GM18499 (cell line): ENCODE results near the gene ANKDD1A.

Experiments
- ATAC-seq: cut with Tn5 transposase; IDR thresholded peaks from one replicate; pipeline ENCODE4 v1.9.1; 2021; ENCODE audit warnings: moderate number of reproducible peaks; ENCODE audit not compliant: insufficient read depth, unreplicated experiment

The ANKDD1A gene

DNA sequence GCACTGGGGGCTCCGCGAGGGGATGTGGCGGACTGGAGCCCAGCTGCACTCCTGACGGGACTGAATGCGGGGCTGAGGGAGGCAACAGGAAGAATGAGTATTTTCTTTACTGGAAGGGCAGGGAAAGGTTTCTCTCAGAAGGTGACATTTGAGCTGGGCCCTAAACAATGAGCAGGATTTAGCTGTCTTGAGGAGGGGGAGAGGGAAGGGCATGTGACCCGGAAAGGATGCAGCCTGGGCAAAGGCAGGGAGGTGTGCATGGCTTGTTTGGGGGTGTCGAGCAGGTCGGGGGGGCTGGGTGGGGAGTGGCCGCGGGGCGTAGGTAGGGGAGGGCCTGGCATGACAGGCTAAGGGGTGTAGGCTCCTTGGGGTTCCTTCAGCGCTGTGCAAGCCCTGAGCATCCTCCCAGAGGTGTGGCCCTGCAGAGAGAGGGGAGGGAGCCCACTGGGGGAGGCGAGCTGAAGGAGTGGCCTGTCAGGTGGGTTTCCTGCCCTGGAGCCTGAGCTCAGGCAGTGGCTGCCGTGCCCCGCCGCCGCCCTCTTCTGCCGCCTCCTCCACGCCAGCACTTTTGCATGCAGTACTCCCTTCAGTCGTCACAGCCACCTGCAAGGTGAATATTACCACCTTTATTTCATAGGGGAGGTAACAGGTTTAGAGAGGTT is 17.2 kb upstream of the ANKDD1A start:
- ATAC-seq: peak; percentile 27

DNA sequence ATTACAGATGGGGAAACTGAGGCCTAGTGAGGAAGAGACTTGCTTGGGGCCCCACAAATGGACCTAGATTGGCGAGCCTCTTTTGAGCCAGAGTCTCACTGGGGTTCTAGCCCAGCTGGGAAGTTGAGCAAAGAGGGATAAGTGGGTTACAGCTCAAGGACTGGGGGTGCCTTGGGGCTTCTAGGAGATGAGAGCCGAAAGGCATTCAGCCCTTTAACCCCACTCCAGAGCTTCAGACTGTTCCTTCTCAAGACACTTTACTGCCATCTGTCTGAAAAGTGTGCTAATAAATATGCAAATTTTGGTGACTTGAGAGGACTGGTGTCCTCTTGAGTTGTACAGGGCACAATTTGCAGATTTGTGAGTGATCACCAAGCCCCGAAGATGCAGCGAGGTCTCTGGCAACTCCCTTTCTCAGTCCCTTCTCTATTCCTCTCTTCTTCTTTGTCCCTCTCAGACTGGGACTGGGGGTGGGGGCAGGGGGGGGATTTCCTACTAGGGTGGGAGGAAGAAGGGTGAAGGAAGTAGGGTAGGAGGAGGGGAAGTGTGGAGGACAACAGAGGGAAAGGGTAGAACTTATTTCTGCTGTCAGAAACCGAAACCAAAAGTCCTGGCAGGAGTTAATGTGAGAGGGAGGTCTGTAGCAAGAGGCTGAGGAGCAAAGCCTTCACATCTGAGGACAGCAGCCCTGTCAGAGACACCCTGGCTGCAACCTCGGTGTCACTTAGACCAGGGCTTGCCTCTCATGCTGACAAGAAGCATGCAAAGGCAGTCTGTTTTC is 16.2 kb upstream of the ANKDD1A start:
- no peak for ATAC-seq

DNA sequence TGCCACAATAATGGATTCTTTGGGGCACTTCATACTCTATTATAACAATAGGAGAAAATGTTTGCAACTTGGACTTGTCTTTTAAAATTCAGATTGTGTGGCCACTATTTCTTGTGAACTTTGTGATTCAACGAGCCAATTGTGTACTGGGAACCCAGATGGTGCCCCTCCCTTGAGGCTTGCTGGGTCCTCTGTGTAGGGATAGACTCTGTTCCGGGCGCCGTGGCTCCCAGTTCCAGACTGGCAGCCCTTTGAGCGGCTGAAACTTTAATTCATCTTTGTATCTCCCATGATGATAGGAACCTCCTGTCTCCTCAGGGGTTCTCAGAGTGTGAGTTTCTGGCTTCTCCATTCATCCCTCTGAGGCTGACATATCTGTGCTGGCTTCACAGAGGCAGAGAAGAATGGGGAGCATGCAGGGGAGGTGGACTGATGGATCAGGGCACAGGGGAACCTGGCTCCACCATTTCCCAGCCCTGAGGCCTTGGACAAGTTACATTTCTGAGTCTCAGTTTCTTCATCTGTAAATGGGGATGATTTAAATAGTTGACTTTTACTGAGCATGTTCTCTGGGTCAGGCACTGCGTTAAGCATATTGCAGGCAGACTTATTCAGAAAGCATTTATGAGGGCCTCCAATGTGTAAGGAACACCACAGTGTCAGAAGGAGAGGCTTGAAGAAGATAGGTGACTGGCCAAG is 15.2 kb upstream of the ANKDD1A start:
- no peak for ATAC-seq

DNA sequence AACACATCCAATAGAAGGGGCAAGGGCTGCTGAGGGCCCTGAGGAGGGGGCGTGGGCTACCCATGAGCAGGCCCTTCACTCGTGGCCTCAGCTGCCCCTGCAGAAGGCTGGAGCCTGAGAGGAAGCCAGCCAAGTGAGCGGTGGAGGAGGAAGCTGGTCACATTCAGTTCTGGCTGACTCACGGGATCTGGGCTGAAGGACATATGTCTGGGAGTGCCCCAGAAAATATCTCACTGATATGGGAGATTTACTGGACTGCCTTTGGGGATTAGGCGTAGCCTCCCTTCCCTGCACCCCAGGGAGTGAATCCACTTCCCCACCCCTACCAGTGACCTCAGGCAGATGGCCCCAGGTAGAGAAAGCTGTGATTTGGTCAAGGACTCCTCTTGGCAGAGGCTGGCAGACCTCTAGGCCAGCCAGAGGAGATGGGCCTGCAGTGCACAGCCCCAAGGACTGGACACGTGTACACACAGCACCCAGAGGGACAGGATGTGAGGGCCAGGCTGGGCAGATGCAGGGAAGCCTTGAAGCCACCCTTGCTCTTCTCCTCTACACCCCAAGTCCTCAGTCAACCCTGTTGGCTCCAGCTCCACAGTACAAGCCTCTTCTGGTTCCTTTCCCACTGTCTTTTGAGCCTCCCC is 14.2 kb upstream of the ANKDD1A start:
- ATAC-seq: no peak

DNA sequence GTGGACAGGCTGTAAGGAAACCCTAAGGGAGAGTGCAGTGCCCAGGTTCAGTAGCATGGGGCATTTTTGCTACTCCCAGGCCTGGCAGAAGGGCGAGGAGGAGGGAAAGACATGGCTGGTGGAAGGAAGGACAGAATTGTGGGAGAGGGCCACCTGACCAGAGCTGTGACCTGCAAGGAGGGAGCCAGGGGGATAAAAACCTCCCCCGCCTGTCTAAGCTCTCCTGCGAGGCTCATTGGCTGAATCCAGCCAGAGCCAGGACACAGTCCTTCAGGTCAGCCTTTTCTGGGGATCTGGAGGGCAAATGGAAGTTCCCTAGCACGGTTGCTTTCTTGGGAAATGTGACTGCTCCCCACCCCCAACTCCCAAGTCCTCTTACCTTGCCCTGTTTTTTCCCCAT is 13.3 kb upstream of the ANKDD1A start:
- no peak for ATAC-seq

DNA sequence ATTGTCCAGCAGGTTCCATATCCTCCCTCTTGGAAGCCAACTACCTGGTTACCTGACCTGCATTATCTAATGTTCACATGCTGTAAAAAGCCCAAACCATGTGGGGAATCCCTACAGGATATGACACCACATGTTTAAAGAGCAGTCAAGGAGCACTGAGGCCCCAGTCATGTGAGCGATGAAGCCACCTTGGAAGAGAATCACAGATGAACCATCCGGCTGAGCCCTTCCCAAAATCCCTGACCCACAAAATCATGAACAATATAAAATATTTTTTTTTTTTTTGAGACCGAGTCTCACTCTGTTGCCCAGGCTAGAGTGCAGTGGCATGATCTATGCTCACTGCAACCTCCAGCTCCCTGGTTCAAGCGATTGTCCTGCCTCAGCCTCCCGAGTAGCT is 10.6 kb upstream of the ANKDD1A start:
- no peak for ATAC-seq

DNA sequence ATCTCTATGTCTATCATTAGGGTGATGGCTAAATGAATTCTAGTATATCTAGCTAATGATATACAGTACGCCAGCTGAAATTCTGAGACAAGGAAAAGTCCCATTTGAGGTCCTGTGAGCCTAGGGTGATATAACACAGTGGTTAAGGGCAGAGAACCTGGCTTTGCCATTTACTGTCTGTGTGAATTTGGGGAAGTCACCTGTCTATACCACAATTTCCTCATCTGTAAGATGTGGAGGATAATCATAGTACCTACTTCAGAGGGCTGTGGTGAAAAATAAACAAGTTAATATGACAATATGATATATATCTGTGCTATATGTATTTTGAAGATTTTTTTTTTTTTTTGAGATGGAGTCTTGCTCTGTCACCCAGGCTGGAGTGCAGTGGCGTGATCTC is 9.8 kb upstream of the ANKDD1A start:
- no peak for ATAC-seq

DNA sequence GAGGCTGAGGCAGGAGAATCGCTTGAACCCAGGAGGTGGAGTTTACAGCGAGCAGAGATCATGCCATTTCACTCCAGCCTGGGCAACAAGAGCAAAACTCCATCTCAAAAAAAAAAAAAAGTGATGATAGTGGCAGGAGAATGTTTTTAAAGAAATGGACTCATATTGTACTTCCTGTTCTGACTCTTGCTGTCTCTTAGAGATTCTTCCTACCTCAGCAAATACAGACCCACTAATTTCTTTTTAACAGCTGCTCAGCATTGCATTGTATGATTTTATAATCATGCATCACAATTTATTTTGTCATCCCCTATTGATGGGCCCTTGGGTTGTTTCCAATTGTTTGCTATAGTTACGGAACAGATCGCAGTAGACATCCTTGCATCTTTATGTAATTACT is 8.8 kb upstream of the ANKDD1A start:
- ATAC-seq: no peak

DNA sequence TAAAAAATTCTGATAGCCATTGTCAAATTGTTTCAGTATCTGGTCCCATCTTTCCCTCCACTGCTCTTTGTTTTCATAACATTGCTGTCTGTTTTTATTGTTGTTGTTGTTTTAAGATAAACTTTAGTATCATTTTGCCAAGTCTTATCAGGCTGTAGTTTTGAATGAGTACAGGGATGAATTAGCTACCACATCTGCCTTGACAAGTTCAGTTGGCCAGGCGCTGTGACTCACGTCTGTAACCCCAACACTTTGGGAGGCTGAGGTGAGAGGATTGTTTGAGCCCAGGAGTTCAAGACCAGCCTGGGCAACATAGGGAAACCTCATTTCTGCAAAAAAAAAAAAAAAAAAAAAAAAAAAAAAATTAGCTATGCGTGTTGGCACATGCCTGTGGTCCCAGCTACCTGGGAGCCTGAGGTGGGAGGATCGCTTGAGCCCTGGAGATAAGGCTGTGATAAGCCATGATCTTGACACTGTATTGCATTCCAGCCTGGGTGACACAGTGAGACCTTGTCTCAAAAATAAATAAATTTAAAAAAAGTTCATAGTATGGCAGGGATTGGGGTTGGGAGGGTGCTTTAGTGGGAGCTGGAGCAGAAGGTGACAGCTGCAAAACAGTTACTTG is 8.3 kb upstream of the ANKDD1A start:
- no peak for ATAC-seq

DNA sequence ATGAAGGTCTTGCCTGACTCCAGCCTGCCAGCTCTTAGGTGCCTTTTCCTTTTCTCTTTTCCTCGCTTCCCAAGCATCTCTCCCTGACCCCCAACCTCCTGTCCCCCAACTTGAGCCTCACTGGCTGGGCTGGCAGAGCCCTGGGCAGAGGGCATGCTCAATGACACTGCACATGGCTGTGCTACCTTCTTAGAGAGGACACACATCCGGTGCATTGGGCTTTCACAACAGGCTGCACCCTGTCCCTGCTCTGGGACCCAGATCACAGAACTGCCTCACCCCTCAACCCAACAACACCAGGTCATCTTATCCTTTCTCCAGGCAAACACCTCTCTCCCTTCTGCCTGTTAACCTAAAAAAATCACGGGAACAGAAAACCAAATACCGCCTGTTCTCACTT is 7.5 kb upstream of the ANKDD1A start:
- ATAC-seq: no peak

DNA sequence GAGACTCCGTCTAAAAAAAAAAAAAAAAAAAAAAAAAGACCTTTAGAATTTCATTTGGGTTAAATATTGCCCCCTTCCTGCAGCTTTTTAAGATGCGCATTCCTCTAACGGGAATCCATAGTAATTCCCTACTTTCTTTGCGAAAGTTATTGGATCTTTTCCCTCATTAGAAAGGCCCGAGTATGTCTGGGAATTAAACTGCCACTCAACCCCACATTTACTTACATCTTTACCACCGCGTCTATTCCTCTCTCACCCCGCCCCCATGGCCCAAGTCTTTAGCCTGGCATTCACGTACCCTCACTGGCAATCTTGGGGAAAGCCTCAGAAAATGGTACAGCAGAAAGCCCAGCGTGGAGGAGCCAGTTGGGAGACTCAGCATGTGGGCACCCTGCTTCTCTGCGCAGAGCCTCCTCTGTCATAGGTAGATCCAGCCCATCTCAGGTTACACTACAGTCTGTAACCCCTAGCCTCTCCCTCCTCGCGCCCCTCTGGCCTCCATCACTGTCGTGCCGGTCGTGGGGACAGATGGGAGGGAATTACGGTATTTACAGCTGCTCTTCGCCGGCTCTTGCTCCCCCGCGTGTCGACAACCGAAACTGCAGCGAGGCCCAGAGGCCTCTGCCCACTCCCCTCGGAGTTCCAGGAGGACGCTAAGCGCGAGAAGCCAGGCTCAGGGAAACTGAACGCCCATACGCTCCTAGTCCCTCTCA is 6.4 kb upstream of the ANKDD1A start:
- no peak for ATAC-seq

DNA sequence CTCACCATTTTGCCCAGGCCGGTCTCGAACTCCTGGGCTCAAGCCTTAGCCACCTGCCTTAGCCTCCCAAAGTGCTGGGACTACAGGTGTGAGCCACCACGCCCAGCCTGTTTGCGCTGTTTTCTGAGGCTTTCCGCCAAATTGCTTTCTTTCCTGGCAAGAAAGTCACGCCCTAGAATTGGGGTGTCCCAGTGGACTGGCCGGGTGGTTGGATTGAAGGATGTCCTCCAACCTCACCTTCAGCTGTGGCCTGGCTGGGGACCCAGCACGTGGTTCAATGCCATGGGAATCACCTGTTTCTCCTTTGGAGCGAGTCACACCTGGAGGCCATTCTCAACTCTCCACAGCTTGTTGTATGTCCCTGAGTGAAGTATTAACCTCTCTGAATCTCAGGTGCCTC is 5.8 kb upstream of the ANKDD1A start:
- no peak for ATAC-seq

DNA sequence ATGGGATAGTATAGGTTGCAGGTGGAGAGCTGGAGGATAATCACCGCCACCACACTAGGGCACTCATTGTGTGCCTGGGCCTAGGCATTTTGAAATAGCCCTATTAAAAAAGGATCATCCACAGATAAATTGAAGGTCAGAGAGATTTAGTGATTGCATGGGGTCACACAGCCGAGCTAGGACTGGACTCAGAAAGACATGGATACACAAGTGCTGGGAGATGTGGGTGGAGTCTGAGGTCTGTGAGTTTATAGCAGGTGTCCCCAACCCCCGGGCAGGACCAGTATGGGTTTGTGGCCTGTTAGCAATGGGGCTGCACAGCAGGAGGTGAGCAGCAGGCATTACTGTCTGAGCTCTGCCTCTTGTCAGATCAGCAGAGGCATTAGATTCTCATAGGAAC is 5.3 kb upstream of the ANKDD1A start:
- ATAC-seq: no peak

DNA sequence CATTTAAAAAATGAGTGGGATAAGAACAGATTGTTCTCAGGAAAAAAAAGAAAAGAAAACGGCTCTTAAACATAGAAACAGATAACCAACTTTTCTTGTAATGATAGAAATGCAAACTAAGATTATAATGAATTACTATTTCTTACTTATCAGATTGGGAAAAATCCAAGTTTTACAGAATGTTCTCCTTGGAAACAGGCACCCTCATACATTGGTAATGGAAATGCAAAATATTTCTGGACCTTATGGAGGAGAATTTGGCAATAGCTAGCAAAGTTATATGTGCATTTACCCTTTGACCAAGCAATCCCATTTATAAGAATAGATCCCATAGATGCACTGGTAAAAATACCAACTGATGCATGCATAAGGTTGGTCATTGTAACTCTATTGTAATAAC is 3.7 kb upstream of the ANKDD1A start:
- ATAC-seq: no peak

DNA sequence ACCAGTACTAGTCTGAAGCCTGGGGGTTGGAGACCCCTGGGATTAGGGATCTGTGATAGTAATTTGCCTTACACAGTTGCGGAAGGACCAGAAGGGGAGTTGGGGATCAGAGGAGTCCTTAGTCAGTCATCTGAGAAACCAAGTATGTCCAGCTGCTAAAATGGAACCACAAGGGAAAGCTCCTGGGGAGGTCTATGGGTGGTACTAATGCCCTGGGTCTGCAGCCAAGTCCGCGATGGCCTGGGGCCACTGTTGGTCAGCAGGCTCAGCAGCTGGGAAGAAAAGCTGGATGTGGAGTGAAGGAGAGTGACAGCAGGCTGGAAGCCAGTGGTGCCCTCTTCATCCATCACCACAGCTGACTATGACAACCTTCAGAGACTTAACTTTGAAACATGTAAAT is 2.2 kb upstream of the ANKDD1A start:
- ATAC-seq: no peak

DNA sequence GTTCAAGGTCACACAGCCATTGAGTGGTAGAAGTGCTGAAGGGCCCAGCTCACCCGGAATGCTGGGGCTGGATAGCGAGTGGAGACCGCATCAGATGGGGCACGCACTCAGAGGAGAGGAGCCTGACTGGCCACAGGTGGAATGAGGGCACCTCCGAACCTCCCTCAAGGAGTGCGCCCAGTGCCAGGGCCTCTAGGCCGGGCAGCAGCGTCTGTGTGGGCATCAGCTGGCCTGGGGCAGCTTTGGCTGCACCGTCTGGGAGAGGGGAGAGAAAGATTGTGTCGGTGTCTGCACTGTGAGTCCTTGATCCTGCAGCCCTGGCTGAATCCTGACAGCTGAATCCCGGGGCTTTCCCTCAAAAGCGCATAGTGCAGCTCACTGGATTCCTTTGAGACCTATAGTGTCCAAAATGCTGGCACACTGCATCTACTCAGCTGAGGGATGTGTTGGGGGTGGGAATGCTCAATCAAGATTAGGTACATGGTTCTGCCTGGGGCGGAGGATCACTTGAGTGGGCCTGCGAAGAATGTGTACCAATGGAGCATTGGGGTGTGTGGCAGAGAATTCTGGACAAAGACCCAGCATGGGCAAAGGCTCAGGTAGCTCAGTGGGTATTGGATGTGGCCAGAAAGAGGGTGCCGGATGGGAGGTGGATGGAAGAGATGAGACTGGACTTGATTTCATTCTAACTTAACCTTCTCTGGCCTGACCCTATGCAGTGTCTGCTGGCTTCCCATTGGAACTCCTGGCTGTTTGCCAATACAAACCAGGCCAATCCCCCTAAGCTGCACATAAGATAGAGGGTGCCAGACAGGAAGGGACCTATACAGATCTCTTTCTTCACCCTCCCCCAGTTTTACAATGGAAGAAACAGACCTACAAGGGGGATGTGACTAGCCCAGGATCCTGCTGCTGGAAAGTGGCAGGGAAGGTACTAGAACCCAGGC is 950 bp downstream of the ANKDD1A start:
- no peak for ATAC-seq

DNA sequence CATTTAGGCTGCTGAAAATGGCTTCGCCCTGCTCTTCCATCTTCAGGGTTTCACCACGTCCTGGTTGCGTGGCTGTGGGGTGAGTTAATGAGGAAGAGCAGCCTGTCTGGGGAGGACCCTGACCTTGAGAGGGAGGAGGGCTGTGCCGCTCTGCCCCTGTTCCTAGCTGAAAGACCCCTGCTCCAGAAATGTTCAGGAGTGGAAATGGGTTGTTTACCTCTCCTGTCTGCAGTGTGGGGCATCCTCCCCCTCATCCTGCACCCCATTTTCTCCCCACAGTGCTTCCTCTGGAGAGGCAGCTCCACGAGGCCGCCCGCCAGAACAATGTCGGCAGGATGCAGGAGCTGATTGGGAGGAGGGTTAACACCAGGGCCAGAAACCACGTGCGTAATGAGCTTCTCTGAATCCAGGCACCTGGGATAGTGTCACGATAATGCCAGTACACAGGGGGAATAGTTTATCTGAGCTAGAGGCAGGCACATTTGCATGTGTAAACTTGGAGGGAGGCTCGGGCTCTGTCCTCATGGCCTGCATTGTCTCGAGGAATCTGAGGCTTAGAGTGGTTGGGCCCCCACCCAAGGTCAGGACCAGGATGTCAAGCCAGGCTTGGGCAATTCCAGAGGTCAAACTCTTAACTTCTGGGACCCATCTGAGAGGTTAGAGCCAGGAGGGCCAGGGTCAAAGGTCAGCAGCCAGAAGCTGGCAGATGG is 4.0 kb downstream of the ANKDD1A start:
- no peak for ATAC-seq

DNA sequence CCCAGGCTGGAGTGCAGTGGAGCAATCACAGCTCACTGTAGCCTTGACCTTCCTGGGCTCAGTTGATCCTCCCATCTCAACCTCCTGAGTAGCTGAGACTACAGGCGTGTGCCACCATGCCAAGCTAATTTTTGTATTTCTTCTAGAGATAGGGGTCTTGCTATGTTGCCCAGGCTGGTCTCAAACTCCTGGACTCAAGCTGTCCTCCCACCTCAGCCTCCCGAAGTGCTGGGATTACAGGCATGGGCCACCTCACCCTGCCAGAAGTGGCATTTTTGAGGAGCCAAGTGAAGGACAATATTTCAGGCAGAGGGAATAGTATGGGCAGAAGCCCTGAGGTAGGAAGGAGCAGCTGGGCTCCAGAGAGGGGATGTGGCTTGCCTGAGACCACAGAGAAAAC is 4.7 kb downstream of the ANKDD1A start:
- no peak for ATAC-seq
